Measurements from ENCODE around the gene CEACAM20.

DNA sequence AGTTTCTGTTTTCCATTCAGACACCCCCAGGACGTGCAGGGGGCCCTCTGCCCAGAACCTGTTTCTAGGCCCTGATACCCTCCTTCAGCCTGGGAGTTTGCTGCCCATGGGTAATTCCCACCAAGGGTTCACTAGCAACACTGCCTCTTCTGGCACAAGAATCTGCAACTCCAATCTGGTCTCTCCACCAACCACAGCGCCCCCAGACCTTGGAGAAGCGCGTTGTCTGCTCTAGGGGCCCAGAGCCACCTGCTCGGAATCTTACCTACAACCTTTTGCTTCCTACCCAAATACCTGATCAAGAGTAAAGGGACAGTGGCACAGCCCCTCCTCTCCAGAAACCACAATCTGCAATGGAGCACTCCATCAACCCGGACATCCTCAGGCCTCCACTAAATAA, 29.9 kb downstream of the CEACAM20 start:
- TF ChIP-seq, protein P1, sequence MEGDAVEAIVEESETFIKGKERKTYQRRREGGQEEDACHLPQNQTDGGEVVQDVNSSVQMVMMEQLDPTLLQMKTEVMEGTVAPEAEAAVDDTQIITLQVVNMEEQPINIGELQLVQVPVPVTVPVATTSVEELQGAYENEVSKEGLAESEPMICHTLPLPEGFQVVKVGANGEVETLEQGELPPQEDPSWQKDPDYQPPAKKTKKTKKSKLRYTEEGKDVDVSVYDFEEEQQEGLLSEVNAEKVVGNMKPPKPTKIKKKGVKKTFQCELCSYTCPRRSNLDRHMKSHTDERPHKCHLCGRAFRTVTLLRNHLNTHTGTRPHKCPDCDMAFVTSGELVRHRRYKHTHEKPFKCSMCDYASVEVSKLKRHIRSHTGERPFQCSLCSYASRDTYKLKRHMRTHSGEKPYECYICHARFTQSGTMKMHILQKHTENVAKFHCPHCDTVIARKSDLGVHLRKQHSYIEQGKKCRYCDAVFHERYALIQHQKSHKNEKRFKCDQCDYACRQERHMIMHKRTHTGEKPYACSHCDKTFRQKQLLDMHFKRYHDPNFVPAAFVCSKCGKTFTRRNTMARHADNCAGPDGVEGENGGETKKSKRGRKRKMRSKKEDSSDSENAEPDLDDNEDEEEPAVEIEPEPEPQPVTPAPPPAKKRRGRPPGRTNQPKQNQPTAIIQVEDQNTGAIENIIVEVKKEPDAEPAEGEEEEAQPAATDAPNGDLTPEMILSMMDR (IDR thresholded peaks at IDR 0.05), result no peak
- no peak for TF ChIP-seq POLR2A (IDR thresholded peaks at IDR 0.05)

All from adrenal gland (tissue), 5 donors.